Activated naive CD4-positive, alpha-beta T cell treated with anti-CD3 and anti-CD28 coated beads, Interleukin-2, amount 50 U/mL, for 16 hours (primary cell): Measurements from ENCODE around the gene CA6.
A peak's percentile ranks its signal among the peaks of the same experiment; 100 is the strongest.
"Not testable (repeated sequence)": the region's sequence is repeated elsewhere in the genome, so short reads cannot be mapped to it uniquely, and the experiment has no call there.

Experiments
- DNase-seq: peaks from one replicate; pipeline ENCODE4 v3.0.0-alpha.2; 2020

CA6 gene

GRCh38 chr1:9008236-9008635, 62.6 kb downstream of the CA6 start:
- no peak for DNase-seq

GRCh38 chr1:9009438-9010370, 64.0 kb downstream of the CA6 start:
- DNase-seq, result peak; percentile 32

GRCh38 chr1:9010781-9011323, 65.2 kb downstream of the CA6 start:
- DNase-seq, result no peak

GRCh38 chr1:9013819-9014218, 68.2 kb downstream of the CA6 start:
- DNase-seq, result no peak

- no peak for DNase-seq
Measured at GRCh38 chr1:9014475-9015375, 69.1 kb downstream of the CA6 start.

GRCh38 chr1:9016455-9016854, 70.8 kb downstream of the CA6 start:
- no peak for DNase-seq

GRCh38 chr1:9018333-9018732, 72.7 kb downstream of the CA6 start:
- no peak for DNase-seq

GRCh38 chr1:9019896-9020295, 74.2 kb downstream of the CA6 start:
- no peak for DNase-seq

GRCh38 chr1:9020305-9020704, 74.6 kb downstream of the CA6 start:
- DNase-seq, result no peak

GRCh38 chr1:9022026-9022738, 76.5 kb downstream of the CA6 start:
- not testable (repeated sequence) for DNase-seq

- no peak for DNase-seq
Measured at GRCh38 chr1:9022773-9023172, 77.1 kb downstream of the CA6 start.
